GM12878 (cell line): ENCODE data around the gene SEMA3D. TPM values are rescaled to one million over a fixed set of nuclear protein-coding genes. Genes with fewer than 3 reads are reported as not detected.

Experiments
- ATAC-seq: fragments of 200-7000 bp; cut with Tn5 transposase; 3 replicates; pipeline ENCODE4 v1.9.1; 2020; ENCODE audit warnings: mild to moderate bottlenecking, moderate library complexity
- BruUV-seq: library from RNA; stranded (reverse); fragments of 400-500 nt; replicated peaks from 2 replicates; lab custom pipeline; 2021; lab: Mats Ljungman, UMichigan
- CTCF ChIA-PET: fragments of 300-600 bp; sonication (Branson Sonifier 250); formaldehyde crosslinking; extraction: SDS; loops from one replicate; lab custom pipeline; 2021; ENCODE audit warnings: inconsistent platforms; lab: Yijun Ruan, JAX
- POLR2A ChIA-PET: fragments of 350-600 bp; formaldehyde crosslinking; extraction: SDS; loops from one replicate; lab custom pipeline; 2021; ENCODE audit warnings: inconsistent platforms; lab: Charles Lee
- RAD21 ChIA-PET: fragments of 300-600 bp; sonication (Branson Sonifier 250); formaldehyde crosslinking; loops from one replicate; lab custom pipeline; 2023; ENCODE audit warnings: antibody characterized with exemption; ENCODE audit not compliant: unreplicated experiment; lab: Charles Lee
- SMC1A ChIA-PET: fragments of 300-600 bp; sonication (Branson Sonifier 250); formaldehyde crosslinking; loops from one replicate; lab custom pipeline; 2023; ENCODE audit not compliant: unreplicated experiment, uncharacterized antibody; lab: Charles Lee
- DNase-seq: peaks from one replicate; pipeline ENCODE4 v3.0.0-alpha.2; 2011; ENCODE audit warnings: low read depth, low spot score
- FAIRE-seq: peaks from 3 replicates; lab custom pipeline; 2011; peaks lifted over from hg19 to GRCh38; lab: Jason Lieb, UNC
- H2AFZ ChIP-seq: 2 replicates; pipeline ENCODE4 v1.6.0; 2011; ENCODE audit warnings: low read depth, low read length, control low read depth; ENCODE audit not compliant: control insufficient read depth
- H3K27ac ChIP-seq: 2 replicates; pipeline ENCODE4 v1.5.1; 2011; ENCODE audit warnings: control low read depth; ENCODE audit not compliant: control insufficient read depth, insufficient read depth
- H3K27me3 ChIP-seq, 2 experiments: replicated peaks in 1 of 2; 2 replicates each; pipeline versions ENCODE4 v1.6.0 to v1.6.1; 2011; ENCODE audit warnings: low read length in 1 of 2; ENCODE audit not compliant: control insufficient read depth in 2 of 2, insufficient read depth in 2 of 2
- H3K36me3 ChIP-seq, 2 experiments: 2 replicates each; pipeline ENCODE4 v1.5.1; 2011; ENCODE audit warnings: low read length in 1 of 2; ENCODE audit not compliant: control insufficient read depth in 2 of 2, insufficient read depth in 2 of 2
- H3K4me1 ChIP-seq: 2 replicates; pipeline ENCODE4 v1.6.1; 2011; ENCODE audit warnings: mild to moderate bottlenecking, low read length, moderate library complexity, mixed read lengths; ENCODE audit not compliant: control insufficient read depth, insufficient read depth
- H3K4me2 ChIP-seq: 2 replicates; pipeline ENCODE4 v1.6.0; 2011; ENCODE audit warnings: control low read depth; ENCODE audit not compliant: control insufficient read depth, insufficient read depth
- H3K4me3 ChIP-seq: fragments of 200-600 bp; sonication (generic); 2 replicates; pipeline ENCODE4 v1.5.1; 2016
- H3K79me2 ChIP-seq: 2 replicates; pipeline ENCODE4 v1.6.0; 2011; ENCODE audit warnings: low read length; ENCODE audit not compliant: control insufficient read depth, insufficient read depth
- H3K9ac ChIP-seq: 2 replicates; pipeline ENCODE4 v1.8.0; 2011; ENCODE audit warnings: low read length, control low read depth, mixed read lengths; ENCODE audit not compliant: control insufficient read depth, insufficient read depth
- H3K9me3 ChIP-seq: replicated peaks from 3 replicates; pipeline ENCODE4 v1.5.1; 2011; ENCODE audit warnings: mild to moderate bottlenecking, low read length; ENCODE audit not compliant: control insufficient read depth, insufficient read depth
- H4K20me1 ChIP-seq: 2 replicates; pipeline ENCODE4 v1.6.0; 2011; ENCODE audit not compliant: control insufficient read depth, insufficient read depth
- BMI1 ChIP-seq: fragments of 450-650 bp; IDR thresholded peaks from 2 replicates; pipeline ENCODE4 v1.6.1; 2016; ENCODE audit warnings: mild to moderate bottlenecking, moderate library complexity, borderline replicate concordance
- FOS ChIP-seq: IDR thresholded peaks from 3 replicates; pipeline ENCODE4 v1.6.1; 2011; ENCODE audit warnings: borderline replicate concordance; ENCODE audit not compliant: insufficient read length; ENCODE audit errors: extremely low read depth
- MEF2B ChIP-seq: fragments of 450-650 bp; IDR thresholded peaks from 2 replicates; pipeline ENCODE4 v1.6.1; 2018; ENCODE audit warnings: mild to moderate bottlenecking, moderate library complexity; ENCODE audit not compliant: partially characterized antibody, poor library complexity, severe bottlenecking
- SIX5 ChIP-seq: IDR thresholded peaks from 2 replicates; pipeline ENCODE4 v1.6.1; 2011; ENCODE audit warnings: mild to moderate bottlenecking, low read depth, low read length, moderate library complexity; ENCODE audit not compliant: severe bottlenecking
- ZNF687 ChIP-seq: fragments of 450-650 bp; IDR thresholded peaks from 2 replicates; pipeline ENCODE4 v1.6.1; 2017; ENCODE audit warnings: mild to moderate bottlenecking, moderate library complexity
- WGBS: methylation state at CpG from one replicate; pipeline ENCODE4 v1.1.6; 2016; ENCODE audit warnings: low lambda C conversion rate; ENCODE audit not compliant: insufficient replicate concordance, insufficient coverage; ENCODE audit errors: missing lambda C conversion rate; 5-methylcytosine and 5-hydroxymethylcytosine counted together
- in situ Hi-C: fragments of 300-500 bp; cut with MboI; formaldehyde crosslinking; loops from 9 replicates; pipeline ENCODE4 v1.14.3; 2018; ENCODE audit warnings: mixed read lengths
- intact Hi-C: fragments of 100-400 bp; cut with micrococcal nuclease; formaldehyde crosslinking; loops from one replicate; pipeline ENCODE4 v1.14.2; 2022; ENCODE audit not compliant: unreplicated experiment
- polyA plus RNA-seq, 11 experiments: library from polyadenylated mRNA; depleted of rRNA in 4 of 11; unstranded in 6 of 11; stranded (reverse) in 5 of 11; fragments of >200 nt; fragmentation: Nextera tagmentation in 4 of 11; fragmentation: Illumina TruSeq in 1 of 11; extraction: Ambion mirVana in 4 of 11; extraction: Trizol in 1 of 11; gene quantifications; 1 replicate in 1 of 11; 2 replicates in 10 of 11; pipeline versions ENCODE4 v1.2.1 to v1.2.3, GENCODE V29; 2011 to 2016; ENCODE audit warnings: inconsistent platforms in 2 of 11, missing spikeins in 2 of 11, low read depth in 1 of 11
- total RNA-seq, 4 experiments: library from RNA; depleted of rRNA in 3 of 4; stranded (reverse); fragments of >200 nt in 3 of 4; fragmentation: Illumina TruSeq in 1 of 4; extraction: Trizol in 1 of 4; gene quantifications; 2 replicates each; pipeline versions ENCODE4 v1.2.1 to v1.2.3, GENCODE V29; 2013 to 2021

SEMA3D gene
- total and polyA plus RNA-seq, 10 of the 15 experiments (the other 5 are each of a cell fraction or from before 2014, with no cell fraction given) = 0.04 TPM; not detected in 9

- TF ChIP-seq ZNF687 = no peak
- no peak for TF ChIP-seq BMI1
- TF ChIP-seq FOS = no peak
These were observed 60.5 kb downstream of the SEMA3D start (continued) for GRCh38 chr7:85126383-85126782.

GRCh38 chr7:85125651-85126131 lies 61.2 kb downstream of the SEMA3D start:
- TF ChIP-seq MEF2B (no peak), SIX5 (no peak)
- Histone ChIP-seq H3K27ac (no peak overlapping the region), H3K79me2 (no peaks in the 10 kb centered on the region), H3K4me1 (no peaks in the 10 kb centered on the region), H3K27me3 (no peaks in the 10 kb centered on the region), H3K4me2 (no peak overlapping the region), H2AFZ (no peak overlapping the region), H3K9me3 (no peaks in the 10 kb centered on the region), H3K4me3 (no peak overlapping the region), H3K36me3 (no peaks in the 10 kb centered on the region), H3K9ac (no peak overlapping the region), H4K20me1 (no peaks in the 10 kb centered on the region)
- BruUV-seq = no TSS peak
- ChIA-PET CTCF (no interaction called here), SMC1A (no interaction called here), RAD21 (no interaction called here), POLR2A (no interaction called here)
- WGBS = 0% methylated on average over 2 of the region's 2 CpGs
- intact Hi-C loops = no loop called here
- ATAC-seq (no peak), DNase-seq (no peak), FAIRE-seq (no peak)
- in situ Hi-C loops = no loop called here
